Diencephalon (tissue), 1 donor: ENCODE measurements around the gene ZNF383. TPM values are rescaled to one million over a fixed set of nuclear protein-coding genes. Genes with fewer than 3 reads are reported as not detected.

Experiments used
- total RNA-seq: library from RNA; depleted of rRNA; stranded (reverse); fragments of >200 nt; gene quantifications from one replicate; pipeline ENCODE4 v1.2.3, GENCODE V29; 2014

ZNF383 gene
- total RNA-seq, result 16.1 TPM

DNA sequence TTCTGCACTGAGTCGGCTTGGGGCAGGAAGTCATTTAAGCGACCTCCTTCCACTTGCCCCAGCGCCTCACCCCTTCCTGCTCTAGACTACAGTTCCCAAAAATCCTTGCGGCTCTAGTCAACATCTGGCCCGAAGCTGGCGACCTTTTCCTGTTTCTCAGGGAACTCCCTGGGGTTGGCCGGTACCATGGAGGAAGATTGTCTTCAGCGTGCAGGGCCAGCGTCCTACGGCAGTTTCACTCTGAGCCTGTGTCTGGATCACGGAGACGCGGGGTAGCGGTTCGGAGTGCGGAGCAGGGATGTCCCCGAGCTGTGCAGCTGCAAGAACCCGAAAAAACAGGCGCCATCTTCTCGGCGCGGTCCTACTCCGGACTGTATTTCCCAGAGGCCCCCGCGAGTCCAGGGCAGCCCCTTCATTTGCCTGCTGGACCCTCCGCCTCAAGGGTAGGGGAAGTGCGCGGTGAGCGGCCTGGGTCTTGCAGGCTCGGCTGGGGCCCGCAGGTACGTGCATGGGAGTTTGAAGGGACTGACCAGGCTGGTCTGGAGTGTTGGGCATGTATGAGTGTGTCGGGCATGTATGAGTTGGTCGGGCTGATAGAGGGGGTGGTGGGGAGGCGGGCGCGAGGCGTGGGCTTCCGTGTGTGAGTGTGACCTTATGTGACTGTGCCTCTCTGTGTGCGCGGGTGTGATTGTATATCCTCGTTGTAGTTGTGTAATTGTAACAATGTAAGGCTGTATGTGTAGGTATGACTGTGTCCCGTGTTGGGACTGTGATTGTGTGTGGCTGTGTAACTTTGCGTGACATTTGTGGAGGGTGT is at the start of gene ZNF383:
TSS of gene ZNF383 (plus strand) at position 440 of the 817 bp plus-strand sequence. CDS start 12,240 bp downstream, outside the sequence.

GRCh38 chr19:37172368-37173366 is 45.3 kb upstream of the ZNF383 start, which contains the start of gene ZNF585A:
Gene ZNF585A (minus strand): TSS chr19:37172695. CDS start chr19:37169910, 2,785 bp downstream.

Other genes with a start within 250 kb of the ZNF383 start
- gene ZNF420, start 139.8 kb upstream of the ZNF383 start, total RNA-seq, result 61.6 TPM
- gene ZNF585A, start 45.5 kb upstream of the ZNF383 start, total RNA-seq, result 10.4 TPM
- 33.0 TPM for gene ZNF585B, start 7.7 kb upstream of the ZNF383 start, total RNA-seq
- gene ZNF527, start 152.9 kb downstream of the ZNF383 start, total RNA-seq, result 18.0 TPM
- 34.4 TPM for gene ZNF569, start 249.2 kb downstream of the ZNF383 start, total RNA-seq